H1 (cell line): ENCODE measurements around the gene ATP7A. TPM values are rescaled to one million over a fixed set of nuclear protein-coding genes. Genes with fewer than 3 reads are reported as not detected.

Experiments
- CTCF ChIA-PET: fragments of 300-600 bp; sonication (Branson Sonifier 250); formaldehyde crosslinking; loops from one replicate; lab custom pipeline; 2021; ENCODE audit not compliant: partially characterized antibody; lab: Charles Lee
- POLR2A ChIA-PET: fragments of 300-600 bp; sonication (Branson Sonifier 250); formaldehyde crosslinking; loops from one replicate; lab custom pipeline; 2021; ENCODE audit warnings: inconsistent platforms; ENCODE audit not compliant: partially characterized antibody; lab: Charles Lee
- DNase-seq, 2 experiments: peaks; one replicate each; pipeline versions ENCODE4 v3.0.0 to v3.0.0-alpha.2; 2010 to 2022; ENCODE audit warnings: low spot score in 2 of 2, low read depth in 1 of 2, mixed read lengths in 1 of 2
- FAIRE-seq: peaks from 2 replicates; lab custom pipeline; 2011; peaks lifted over from hg19 to GRCh38; lab: Jason Lieb, UNC
- H2AFZ ChIP-seq: 2 replicates; pipeline ENCODE4 v1.8.1; 2012; ENCODE audit warnings: low read length, inconsistent platforms
- H2AK5ac ChIP-seq: 2 replicates; pipeline ENCODE4 v1.6.1; 2013; ENCODE audit warnings: low read depth, low read length
- H2BK120ac ChIP-seq: replicated peaks from 2 replicates; pipeline ENCODE3; 2013; ENCODE audit warnings: low read depth, low read length, inconsistent platforms
- H2BK12ac ChIP-seq: 2 replicates; pipeline ENCODE4 v1.6.1; 2013; ENCODE audit warnings: low read depth, low read length
- H2BK15ac ChIP-seq: 2 replicates; pipeline ENCODE4 v1.6.1; 2013; ENCODE audit warnings: low read length
- H2BK20ac ChIP-seq: 2 replicates; pipeline ENCODE4 v1.6.1; 2013; ENCODE audit warnings: low read length
- H2BK5ac ChIP-seq: 2 replicates; pipeline ENCODE4 v1.6.1; 2013; ENCODE audit warnings: low read depth, low read length
- H3K14ac ChIP-seq: 2 replicates; pipeline ENCODE4 v1.6.1; 2013; ENCODE audit warnings: inconsistent platforms; ENCODE audit not compliant: insufficient read length
- H3K18ac ChIP-seq: 2 replicates; pipeline ENCODE4 v1.6.1; 2013; ENCODE audit warnings: low read length; ENCODE audit errors: extremely low read depth
- H3K23ac ChIP-seq: 2 replicates; pipeline ENCODE4 v1.6.1; 2013; ENCODE audit warnings: inconsistent platforms; ENCODE audit not compliant: insufficient read length
- H3K23me2 ChIP-seq: 2 replicates; pipeline ENCODE4 v1.6.1; 2013; ENCODE audit warnings: low read depth, low read length
- H3K27ac ChIP-seq: 2 replicates; pipeline ENCODE4 v1.6.1; 2011; ENCODE audit warnings: low read depth, low read length, inconsistent platforms
- H3K27me3 ChIP-seq, 4 experiments: replicated peaks in 1 of 4; 1 replicate in 1 of 4; 2 replicates in 3 of 4; pipeline versions ENCODE4 v1.6.1 to v1.8.1; 2011 to 2013; ENCODE audit warnings: low read length in 3 of 4, mild to moderate bottlenecking in 3 of 4, inconsistent platforms in 2 of 4, mixed read lengths in 2 of 4, moderate library complexity in 1 of 4; ENCODE audit not compliant: control insufficient read depth in 3 of 4, insufficient read depth in 3 of 4; ENCODE audit errors: extremely low read depth in 1 of 4
- H3K36me3 ChIP-seq, 4 experiments: 2 replicates each; pipeline versions ENCODE4 v1.6.1 to v1.8.1; 2011 to 2013; ENCODE audit warnings: mild to moderate bottlenecking in 4 of 4, low read length in 3 of 4, moderate library complexity in 2 of 4, control low read depth in 1 of 4, inconsistent platforms in 1 of 4; ENCODE audit not compliant: insufficient read depth in 4 of 4, control insufficient read depth in 2 of 4
- H3K4ac ChIP-seq: replicated peaks from 2 replicates; pipeline ENCODE3; 2013; ENCODE audit warnings: low read length, low read depth, mixed read lengths, inconsistent platforms; ENCODE audit not compliant: insufficient read length
- H3K4me1 ChIP-seq, 4 experiments: replicated peaks in 1 of 4; 1 replicate in 1 of 4; 2 replicates in 3 of 4; pipeline versions ENCODE4 v1.6.1 to v1.8.1; 2011 to 2013; ENCODE audit warnings: low read length in 3 of 4, inconsistent platforms in 2 of 4, mixed read lengths in 1 of 4; ENCODE audit not compliant: insufficient read depth in 4 of 4, control insufficient read depth in 3 of 4
- H3K4me2 ChIP-seq, 2 experiments: 2 replicates each; pipeline versions ENCODE4 v1.6.1 to v1.8.1; 2011 to 2013; ENCODE audit warnings: low read depth in 2 of 2, low read length in 2 of 2, control low read depth in 1 of 2, inconsistent platforms in 1 of 2, mild to moderate bottlenecking in 1 of 2; ENCODE audit not compliant: insufficient read depth in 1 of 2
- H3K4me3 ChIP-seq, 4 experiments: fragments of 200-600, 300-600 bp in 1 of 4; sonication (generic), shearing (Covaris generic), sonication (Bioruptor Twin) in 1 of 4; 2 replicates each; pipeline versions ENCODE4 v1.5.1 to v1.8.1; 2011 to 2016; ENCODE audit warnings: low read length in 4 of 4, low read depth in 3 of 4, control low read depth in 2 of 4, inconsistent platforms in 2 of 4, mild to moderate bottlenecking in 2 of 4, mixed read lengths in 1 of 4, moderate library complexity in 1 of 4; ENCODE audit not compliant: insufficient read depth in 2 of 4; ENCODE audit errors: extremely low read depth in 1 of 4
- H3K56ac ChIP-seq: replicated peaks from 2 replicates; pipeline ENCODE3; 2013; ENCODE audit warnings: low read depth, mild to moderate bottlenecking, mixed read lengths, low read length, inconsistent platforms; ENCODE audit not compliant: insufficient read length
- H3K79me1 ChIP-seq: 2 replicates; pipeline ENCODE4 v1.6.1; 2013; ENCODE audit warnings: low read depth, low read length, control low read depth
- H3K79me2 ChIP-seq, 2 experiments: 2 replicates each; pipeline versions ENCODE4 v1.6.1 to v1.8.1; 2012 to 2013; ENCODE audit warnings: low read length in 2 of 2, mild to moderate bottlenecking in 2 of 2, inconsistent platforms in 1 of 2; ENCODE audit not compliant: insufficient read depth in 2 of 2, control insufficient read depth in 1 of 2
- H3K9ac ChIP-seq, 4 experiments: replicated peaks in 1 of 4; 1 replicate in 1 of 4; 2 replicates in 3 of 4; pipeline versions ENCODE4 v1.6.1 to v1.8.1; 2011 to 2013; ENCODE audit warnings: low read depth in 3 of 4, low read length in 3 of 4, control low read depth in 2 of 4, mild to moderate bottlenecking in 2 of 4, moderate library complexity in 2 of 4, inconsistent platforms in 1 of 4; ENCODE audit errors: extremely low read depth in 1 of 4
- H3K9me3 ChIP-seq, 2 experiments: 2 replicates each; pipeline versions ENCODE4 v1.6.1 to v1.8.1; 2012 to 2013; ENCODE audit warnings: mild to moderate bottlenecking in 2 of 2, moderate library complexity in 2 of 2, control low read depth in 1 of 2, inconsistent platforms in 1 of 2, low read depth in 1 of 2, low read length in 1 of 2, mixed read lengths in 1 of 2; ENCODE audit not compliant: insufficient read depth in 2 of 2
- H4K20me1 ChIP-seq, 2 experiments: replicated peaks in 1 of 2; 2 replicates each; pipeline versions ENCODE3 to v1.8.1; 2011 to 2013; ENCODE audit warnings: inconsistent platforms in 2 of 2, low read length in 2 of 2, mild to moderate bottlenecking in 1 of 2; ENCODE audit not compliant: insufficient read depth in 2 of 2, control insufficient read depth in 1 of 2
- H4K5ac ChIP-seq: 2 replicates; pipeline ENCODE4 v1.6.1; 2013; ENCODE audit warnings: low read length, low read depth, mixed read lengths, inconsistent platforms; ENCODE audit not compliant: insufficient read length
- H4K8ac ChIP-seq: 2 replicates; pipeline ENCODE4 v1.8.0; 2013; ENCODE audit warnings: mild to moderate bottlenecking, moderate library complexity, low read length, inconsistent platforms; ENCODE audit not compliant: insufficient read depth; ENCODE audit errors: extremely low read depth
- H4K91ac ChIP-seq: replicated peaks from 2 replicates; pipeline ENCODE3; 2013; ENCODE audit warnings: low read length, mixed read lengths, inconsistent platforms; ENCODE audit not compliant: insufficient read length
- CBX5 ChIP-seq: fragments of 300-800, 300-1000 bp; sonication (generic); IDR thresholded peaks from 2 replicates; pipeline ENCODE4 v1.7.1; 2016; ENCODE audit warnings: antibody characterized with exemption, low read length, low read depth
- CHD2 ChIP-seq: IDR thresholded peaks from 2 replicates; pipeline ENCODE4 v1.6.1; 2012; ENCODE audit warnings: low read length, improper control_type of control experiment
- CTBP2 ChIP-seq: IDR thresholded peaks from 2 replicates; pipeline ENCODE4 v1.7.0; 2011; ENCODE audit warnings: borderline replicate concordance, mild to moderate bottlenecking, moderate library complexity, mixed read lengths, low read length; ENCODE audit not compliant: insufficient read depth, insufficient read length
- EP300 ChIP-seq, 2 experiments: IDR thresholded peaks; 1 replicate in 1 of 2; 2 replicates in 1 of 2; pipeline ENCODE4 v1.6.1; 2011 to 2012; ENCODE audit warnings: low read depth in 2 of 2, low read length in 2 of 2, mild to moderate bottlenecking in 2 of 2, borderline replicate concordance in 1 of 2, inconsistent platforms in 1 of 2, moderate library complexity in 1 of 2
- GTF2F1 ChIP-seq: IDR thresholded peaks from 2 replicates; pipeline ENCODE4 v1.6.1; 2012; ENCODE audit warnings: low read depth, low read length, improper control_type of control experiment, borderline replicate concordance
- JUN ChIP-seq: IDR thresholded peaks from 2 replicates; pipeline ENCODE4 v1.6.1; 2011; ENCODE audit warnings: low read depth, mild to moderate bottlenecking, improper control_type of control experiment, low read length
- MAFK ChIP-seq: IDR thresholded peaks from 2 replicates; pipeline ENCODE4 v1.6.1; 2012; ENCODE audit warnings: low read depth, mild to moderate bottlenecking, improper control_type of control experiment, low read length
- MAX ChIP-seq: IDR thresholded peaks from 2 replicates; pipeline ENCODE4 v1.6.1; 2012; ENCODE audit warnings: inconsistent platforms
- POLR2A ChIP-seq, 2 experiments: IDR thresholded peaks; 1 replicate in 1 of 2; 2 replicates in 1 of 2; pipeline ENCODE4 v1.6.1; 2011; ENCODE audit warnings: low read depth in 2 of 2, low read length in 2 of 2, mild to moderate bottlenecking in 2 of 2; ENCODE audit errors: control extremely low read depth in 1 of 2
- POU5F1 ChIP-seq: IDR thresholded peaks from 2 replicates; pipeline ENCODE4 v1.6.1; 2011; ENCODE audit warnings: low read depth, mild to moderate bottlenecking, low read length, moderate library complexity
- RAD21 ChIP-seq, 2 experiments: IDR thresholded peaks in 1 of 2; conservative IDR thresholded peaks in 1 of 2; 2 replicates each; pipeline ENCODE4 v1.6.1; 2011; ENCODE audit warnings: low read depth in 2 of 2, low read length in 2 of 2, improper control_type of control experiment in 1 of 2, inconsistent platforms in 1 of 2, mild to moderate bottlenecking in 1 of 2, moderate library complexity in 1 of 2
- RFX5 ChIP-seq: IDR thresholded peaks from 2 replicates; pipeline ENCODE4 v1.6.1; 2011; ENCODE audit warnings: low read depth, low read length, improper control_type of control experiment, borderline replicate concordance
- SUZ12 ChIP-seq: fragments of 200-600 bp; sonication (generic); IDR thresholded peaks from 2 replicates; pipeline ENCODE4 v1.6.1; 2012; ENCODE audit warnings: mild to moderate bottlenecking, inconsistent platforms, low read length, moderate library complexity, mixed read lengths
- WGBS, 2 experiments: shearing (Covaris generic) in 1 of 2; methylation state at CpG; one replicate each; pipeline versions ENCODE4 v1.1.6 to v1.1.7; 2013 to 2015; ENCODE audit warnings: low lambda C conversion rate in 2 of 2, mixed read lengths in 2 of 2, inconsistent platforms in 1 of 2, low coverage in 1 of 2, missing lambda C conversion rate in 1 of 2; ENCODE audit not compliant: insufficient replicate concordance in 2 of 2, insufficient coverage in 1 of 2, insufficient read length in 1 of 2; ENCODE audit errors: extremely low coverage in 1 of 2, missing lambda C conversion rate in 1 of 2; 5-methylcytosine and 5-hydroxymethylcytosine counted together
- polyA plus RNA-seq, 7 experiments: library from polyadenylated mRNA; depleted of rRNA in 3 of 7; stranded (reverse) in 5 of 7; unstranded in 2 of 7; fragments of >200 nt in 5 of 7; fragments of 200-250 nt in 2 of 7; gene quantifications; 1 replicate in 5 of 7; 2 replicates in 1 of 7; 4 replicates in 1 of 7; pipeline versions ENCODE4 v1.2.1 to v1.2.3, GENCODE V29; 2011 to 2013; ENCODE audit warnings: missing spikeins in 2 of 7, mixed read lengths in 2 of 7
- total RNA-seq: library from RNA; stranded (reverse); fragmentation: NEBNext Ultra II Directional; extraction: Animal tissue kit (Norgen Biotek cat#: 25700); gene quantifications from 2 replicates; pipeline ENCODE4 v1.2.1, GENCODE V29; 2021

ATP7A gene
- total and polyA plus RNA-seq, 2 of the 8 experiments (the other 6 are each of a cell fraction or from before 2014, with no cell fraction given) = 0.73 to 2.8 TPM

GRCh38 chrX:77969538-77969937 is 59.0 kb downstream of the ATP7A start, which contains the start of gene PGAM4:
TSS of gene PGAM4 (minus strand) at chrX:77969638. CDS start at chrX:77969638, 0 bp downstream.
- Histone ChIP-seq H3K4me2 (no peak within 1 kb of the TSS), H3K23ac (no peak within 1 kb of the TSS), H3K23me2 (no peaks in the 10 kb centered on the region; the same call in 1 of the 2 replicates), H4K91ac (no peak within 1 kb of the TSS), H2BK5ac (no peak within 1 kb of the TSS), H2BK20ac (no peak within 1 kb of the TSS), H2AFZ (no peak within 1 kb of the TSS), H3K9me3 (no peaks in the 10 kb centered on the region), H4K20me1 (no peaks in the 10 kb centered on the region), H3K4me3 (no peak within 1 kb of the TSS), H3K4me1 (no peaks in the 10 kb centered on the region), H3K79me2 (no peaks in the 10 kb centered on the region), H3K4ac (no peak within 1 kb of the TSS), H3K9ac (no peak within 1 kb of the TSS), H4K8ac (no peak within 1 kb of the TSS), H3K14ac (no peak within 1 kb of the TSS), H2BK15ac (no peak within 1 kb of the TSS), H3K18ac (no peak within 1 kb of the TSS), H3K79me1 (no peaks in the 10 kb centered on the region), H2BK12ac (no peak within 1 kb of the TSS), H3K27me3 (no peaks in the 10 kb centered on the region), H4K5ac (no peak within 1 kb of the TSS), H3K27ac (no peak within 1 kb of the TSS), H2AK5ac (no peak within 1 kb of the TSS), H3K56ac (no peak within 1 kb of the TSS), H2BK120ac (no peak within 1 kb of the TSS), H3K36me3 (no peaks in the 10 kb centered on the region)
- POLR2A ChIA-PET = no interaction called here
- no peak for FAIRE-seq
- CTCF ChIA-PET = no interaction called here
- no peak for DNase-seq
- no peak for TF ChIP-seq POU5F1
- TF ChIP-seq POLR2A (IDR thresholded peaks at IDR 0.05; ENCODE audit: control extremely low read depth in 1 of 2, low read depth in 2 of 2, low read length in 2 of 2) = no peak
- no peak for TF ChIP-seq JUN
- TF ChIP-seq EP300 (IDR thresholded peaks at IDR 0.05; ENCODE audit: borderline replicate concordance in 1 of 2, low read depth in 2 of 2, low read length in 2 of 2) = no peak
- no peak for TF ChIP-seq CBX5
- TF ChIP-seq MAX = no peak
- TF ChIP-seq SUZ12 = no peak
- no peak for TF ChIP-seq RAD21 (IDR thresholded peaks at IDR 0.05 in 1 of 2, conservative IDR thresholded peaks at IDR 0.05 in 1 of 2; ENCODE audit: low read depth in 2 of 2, low read length in 2 of 2)
- no peak for TF ChIP-seq CHD2
- no peak for TF ChIP-seq MAFK
- no peak for TF ChIP-seq RFX5
- no peak for TF ChIP-seq GTF2F1
- no peak for TF ChIP-seq CTBP2
- 98% methylated on average over 7 of the region's 13 CpGs; no CpG with 5 or more reads in 1 of the 2 experiments for WGBS, 2 experiments
